H9 (cell line): Measurements from ENCODE around the gene TENT5A. TPM values are rescaled to one million over a fixed set of nuclear protein-coding genes. Genes with fewer than 3 reads are reported as not detected.

Source experiments
- DNase-seq: peaks from one replicate; pipeline ENCODE4 v3.0.0-alpha.2; 2017
- H2AFZ ChIP-seq: one replicate; pipeline ENCODE4 v1.6.1; 2013; ENCODE audit warnings: mild to moderate bottlenecking, low read length, control low read depth, moderate library complexity
- H2AK5ac ChIP-seq: 2 replicates; pipeline ENCODE4 v1.6.1; 2013; ENCODE audit warnings: low read length, control low read depth, mixed read lengths; ENCODE audit not compliant: insufficient read length
- H2BK120ac ChIP-seq: one replicate; pipeline ENCODE4 v1.6.1; 2013; ENCODE audit warnings: low read depth, mild to moderate bottlenecking, low read length, control low read depth, inconsistent platforms; ENCODE audit not compliant: poor library complexity, severe bottlenecking
- H2BK12ac ChIP-seq: 2 replicates; pipeline ENCODE4 v1.6.1; 2013; ENCODE audit warnings: low read length, control low read depth, mixed read lengths, low read depth; ENCODE audit not compliant: insufficient read length
- H2BK15ac ChIP-seq: 2 replicates; pipeline ENCODE4 v1.6.1; 2013; ENCODE audit warnings: low read depth, low read length, control low read depth
- H2BK20ac ChIP-seq: one replicate; pipeline ENCODE4 v1.6.1; 2013; ENCODE audit warnings: low read depth, mild to moderate bottlenecking, low read length, control low read depth, inconsistent platforms; ENCODE audit not compliant: poor library complexity, severe bottlenecking
- H2BK5ac ChIP-seq: 2 replicates; pipeline ENCODE4 v1.6.1; 2013; ENCODE audit warnings: low read length, control low read depth, mixed read lengths; ENCODE audit not compliant: insufficient read length
- H3K14ac ChIP-seq: 2 replicates; pipeline ENCODE4 v1.6.1; 2013; ENCODE audit warnings: low read length, control low read depth; ENCODE audit not compliant: insufficient read depth
- H3K18ac ChIP-seq: 2 replicates; pipeline ENCODE4 v1.6.1; 2013; ENCODE audit warnings: low read depth, mild to moderate bottlenecking, mixed read lengths, low read length, control low read depth; ENCODE audit not compliant: insufficient read length
- H3K23ac ChIP-seq: 2 replicates; pipeline ENCODE4 v1.6.1; 2013; ENCODE audit warnings: low read length, control low read depth, mixed read lengths, low read depth; ENCODE audit not compliant: insufficient read length
- H3K23me2 ChIP-seq: 2 replicates; pipeline ENCODE4 v1.6.1; 2013; ENCODE audit warnings: low read depth, mild to moderate bottlenecking, mixed read lengths, low read length, control low read depth; ENCODE audit not compliant: insufficient read length, poor library complexity, severe bottlenecking
- H3K27ac ChIP-seq: 2 replicates; pipeline ENCODE4 v1.5.1; 2013; ENCODE audit warnings: low read length, control low read depth, mixed read lengths, low read depth; ENCODE audit not compliant: insufficient read length
- H3K27me3 ChIP-seq: 2 replicates; pipeline ENCODE4 v1.6.1; 2013; ENCODE audit warnings: low read length, control low read depth, inconsistent platforms; ENCODE audit not compliant: insufficient read depth
- H3K4ac ChIP-seq: 2 replicates; pipeline ENCODE4 v1.6.1; 2013; ENCODE audit warnings: low read depth, mild to moderate bottlenecking, control low read depth, inconsistent platforms, low read length, moderate library complexity
- H3K4me1 ChIP-seq: 2 replicates; pipeline ENCODE4 v1.6.1; 2013; ENCODE audit warnings: low read length, control low read depth, inconsistent platforms; ENCODE audit not compliant: insufficient read depth
- H3K4me2 ChIP-seq: 2 replicates; pipeline ENCODE4 v1.6.1; 2013; ENCODE audit warnings: low read length, control low read depth, mixed read lengths; ENCODE audit not compliant: insufficient read length, insufficient read depth
- H3K56ac ChIP-seq: 2 replicates; pipeline ENCODE4 v1.6.1; 2013; ENCODE audit warnings: low read depth, mild to moderate bottlenecking, mixed read lengths, low read length, control low read depth; ENCODE audit not compliant: insufficient read length
- H3K79me1 ChIP-seq: 2 replicates; pipeline ENCODE4 v1.6.1; 2013; ENCODE audit warnings: low read depth, mild to moderate bottlenecking, moderate library complexity, low read length, control low read depth, inconsistent platforms; ENCODE audit not compliant: insufficient read depth, poor library complexity, severe bottlenecking
- H3K79me2 ChIP-seq: 2 replicates; pipeline ENCODE4 v1.6.1; 2013; ENCODE audit warnings: low read length, control low read depth, inconsistent platforms; ENCODE audit not compliant: insufficient read depth
- H3K9ac ChIP-seq: 2 replicates; pipeline ENCODE4 v1.6.1; 2013; ENCODE audit warnings: low read length, control low read depth, mixed read lengths; ENCODE audit not compliant: insufficient read length; ENCODE audit errors: extremely low read depth
- H3K9me3 ChIP-seq: one replicate; pipeline ENCODE4 v1.6.1; 2013; ENCODE audit warnings: low read depth, low read length, inconsistent platforms; ENCODE audit not compliant: control insufficient read depth
- H3T11ph ChIP-seq: one replicate; pipeline ENCODE4 v1.6.1; 2013; ENCODE audit warnings: mild to moderate bottlenecking, low read length, control low read depth, inconsistent platforms
- H4K20me1 ChIP-seq: one replicate; pipeline ENCODE4 v1.6.1; 2013; ENCODE audit not compliant: control insufficient read depth, insufficient read length, insufficient read depth
- H4K5ac ChIP-seq: 2 replicates; pipeline ENCODE4 v1.6.1; 2013; ENCODE audit warnings: low read depth, mild to moderate bottlenecking, mixed read lengths, low read length, control low read depth; ENCODE audit not compliant: insufficient read length
- H4K8ac ChIP-seq: replicated peaks from 2 replicates; pipeline ENCODE4 v1.6.1; 2013; ENCODE audit warnings: low read length, control low read depth, mixed read lengths, low read depth; ENCODE audit not compliant: insufficient read length
- H4K91ac ChIP-seq: 2 replicates; pipeline ENCODE4 v1.6.1; 2013; ENCODE audit warnings: low read depth, mild to moderate bottlenecking, moderate library complexity, mixed read lengths, low read length, control low read depth; ENCODE audit not compliant: insufficient read length
- H3K27ac Mint-ChIP-seq, 3 experiments: 2 replicates in 2 of 3; 3 replicates in 1 of 3; pipeline ENCODE4 v1.8.0; 2020 to 2021; ENCODE audit warnings: mixed read lengths in 3 of 3, mild to moderate bottlenecking in 1 of 3, moderate library complexity in 1 of 3
- H3K27me3 Mint-ChIP-seq: 2 replicates; pipeline ENCODE4 v1.8.0; 2021; ENCODE audit warnings: low read depth, mild to moderate bottlenecking, moderate library complexity, mixed read lengths
- H3K36me3 Mint-ChIP-seq, 3 experiments: 2 replicates in 2 of 3; 3 replicates in 1 of 3; pipeline ENCODE4 v1.8.0; 2020 to 2021; ENCODE audit warnings: low read depth in 3 of 3, mixed read lengths in 3 of 3; ENCODE audit not compliant: insufficient read depth in 1 of 3
- H3K4me1 Mint-ChIP-seq, 2 experiments: 2 replicates each; pipeline ENCODE4 v1.8.0; 2020; ENCODE audit warnings: mixed read lengths in 2 of 2
- H3K4me3 Mint-ChIP-seq, 2 experiments: 2 replicates in 1 of 2; 3 replicates in 1 of 2; pipeline ENCODE4 v1.8.0; 2020 to 2021; ENCODE audit warnings: mild to moderate bottlenecking in 2 of 2, mixed read lengths in 2 of 2, moderate library complexity in 1 of 2
- H3K9me3 Mint-ChIP-seq, 2 experiments: 2 replicates in 1 of 2; 3 replicates in 1 of 2; pipeline ENCODE4 v1.8.0; 2020; ENCODE audit warnings: mild to moderate bottlenecking in 2 of 2, mixed read lengths in 2 of 2, moderate library complexity in 1 of 2
- CTCF ChIP-seq: fragments of 200-600 bp; sonication (generic); conservative IDR thresholded peaks from 3 replicates; pipeline ENCODE4 v1.8.0; 2021; ENCODE audit warnings: antibody characterized with exemption, mild to moderate bottlenecking
- WGBS: extraction: QIAGEN DNeasy Blood & Tissue Kit; methylation state at CpG from one replicate; pipeline ENCODE4 v1.1.7; 2013; ENCODE audit warnings: missing lambda C conversion rate, low lambda C conversion rate, mixed read lengths; ENCODE audit not compliant: insufficient read length; ENCODE audit errors: extremely low coverage; 5-methylcytosine and 5-hydroxymethylcytosine counted together
- total RNA-seq: library from RNA; stranded (reverse); gene quantifications from 2 replicates; pipeline ENCODE4 v1.2.1, GENCODE V29; 2021

The TENT5A gene
- total RNA-seq, 1 experiment from 2014 or later, result 1.4 TPM

- Histone ChIP-seq H3K14ac (no peak overlapping the region), H3K23me2 (no peaks in the 10 kb centered on the region), H3K18ac (no peak overlapping the region), H3K79me1 (no peaks in the 10 kb centered on the region), H4K8ac (no peak overlapping the region), H3K79me2 (no peaks in the 10 kb centered on the region), H4K20me1 (no peaks in the 10 kb centered on the region), H3T11ph (no peak overlapping the region), H2AFZ (no peak overlapping the region), H3K23ac (no peak overlapping the region), H2BK15ac (no peak overlapping the region), H3K4me2 (no peak overlapping the region), H3K9ac (no peak overlapping the region), H3K27ac (no peak overlapping the region), H3K4me1 (no peaks in the 10 kb centered on the region), H4K91ac (no peak overlapping the region), H4K5ac (no peak overlapping the region), H2BK20ac (no peak overlapping the region), H2AK5ac (no peak overlapping the region), H3K56ac (no peak overlapping the region), H3K9me3 (no peaks in the 10 kb centered on the region), H2BK120ac (no peak overlapping the region), H2BK12ac (no peak overlapping the region), H3K4ac (no peak overlapping the region), H2BK5ac (no peak overlapping the region), H3K27me3 (no peaks in the 10 kb centered on the region)
- no peak for TF ChIP-seq CTCF
- no CpG with 5 or more reads among the region's 1 CpG for whole genome bisulfite sequencing
- no peaks in the 10 kb centered on the region for H3K27me3 Mint-ChIP-seq
- H3K4me3 Mint-ChIP-seq, result no peak overlapping the region
- no peak overlapping the region for H3K27ac Mint-ChIP-seq
- DNase-seq, result no peak
- no peaks in the 10 kb centered on the region; a peak in 1 of 7 replicates for H3K36me3 Mint-ChIP-seq
- peaks cover 5 to 14% of the 10 kb centered on the region in 2 experiments; a peak in 2 of 4 replicates for H3K4me1 Mint-ChIP-seq
- H3K9me3 Mint-ChIP-seq, result peaks cover 5 to 6% of the 10 kb centered on the region in 2 experiments; a peak in 3 of 5 replicates
Measured at GRCh38 chr6:81735756-81736380, 16.6 kb downstream of the TENT5A start.
